Uterus (tissue), 2 donors: ENCODE measurements around the gene ATP6V0A4.

Source experiments
- POLR2A ChIP-seq, 2 donors: fragments of 450-650 bp; IDR thresholded peaks; one replicate each; pipeline ENCODE4 v1.6.1; 2016; ENCODE audit warnings: antibody characterized with exemption in 2 of 2, mild to moderate bottlenecking in 1 of 2, moderate library complexity in 1 of 2
- TF ChIP-seq, protein P1 (sequence below), 4 experiments: fragments of 200-600 bp in 2 of 4; fragments of 450-650 bp in 2 of 4; sonication (generic) in 2 of 4; IDR thresholded peaks; one replicate each; pipeline ENCODE4 v1.5.1; 2016 to 2019; ENCODE audit warnings: antibody characterized with exemption in 4 of 4, mild to moderate bottlenecking in 2 of 4, moderate library complexity in 1 of 4

DNA sequence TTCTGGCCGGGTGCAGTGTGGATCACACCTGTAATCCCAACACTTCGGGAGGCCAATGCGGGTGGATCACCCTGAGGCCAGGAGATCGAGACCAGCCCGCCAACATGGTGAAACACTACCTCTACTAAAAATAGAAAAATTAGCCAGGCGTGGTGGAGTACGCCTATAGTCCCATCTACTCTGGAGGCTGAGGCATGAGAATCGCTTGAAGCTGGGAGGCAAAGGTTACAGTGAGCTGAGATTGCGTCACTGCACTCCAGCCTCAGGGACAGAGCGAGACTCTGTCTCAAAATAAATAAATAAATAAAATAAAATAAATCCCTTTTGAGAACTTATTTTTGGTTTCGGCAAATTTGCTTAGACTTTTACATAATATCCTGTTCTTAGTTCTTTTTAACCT lies 31.3 kb upstream of the ATP6V0A4 start:
- TF ChIP-seq, protein P1, sequence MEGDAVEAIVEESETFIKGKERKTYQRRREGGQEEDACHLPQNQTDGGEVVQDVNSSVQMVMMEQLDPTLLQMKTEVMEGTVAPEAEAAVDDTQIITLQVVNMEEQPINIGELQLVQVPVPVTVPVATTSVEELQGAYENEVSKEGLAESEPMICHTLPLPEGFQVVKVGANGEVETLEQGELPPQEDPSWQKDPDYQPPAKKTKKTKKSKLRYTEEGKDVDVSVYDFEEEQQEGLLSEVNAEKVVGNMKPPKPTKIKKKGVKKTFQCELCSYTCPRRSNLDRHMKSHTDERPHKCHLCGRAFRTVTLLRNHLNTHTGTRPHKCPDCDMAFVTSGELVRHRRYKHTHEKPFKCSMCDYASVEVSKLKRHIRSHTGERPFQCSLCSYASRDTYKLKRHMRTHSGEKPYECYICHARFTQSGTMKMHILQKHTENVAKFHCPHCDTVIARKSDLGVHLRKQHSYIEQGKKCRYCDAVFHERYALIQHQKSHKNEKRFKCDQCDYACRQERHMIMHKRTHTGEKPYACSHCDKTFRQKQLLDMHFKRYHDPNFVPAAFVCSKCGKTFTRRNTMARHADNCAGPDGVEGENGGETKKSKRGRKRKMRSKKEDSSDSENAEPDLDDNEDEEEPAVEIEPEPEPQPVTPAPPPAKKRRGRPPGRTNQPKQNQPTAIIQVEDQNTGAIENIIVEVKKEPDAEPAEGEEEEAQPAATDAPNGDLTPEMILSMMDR (IDR thresholded peaks at IDR 0.05), result no peak
- no peak for TF ChIP-seq POLR2A (IDR thresholded peaks at IDR 0.05)
